ENCODE results near the gene EPHB1.

The EPHB1 gene

DNA sequence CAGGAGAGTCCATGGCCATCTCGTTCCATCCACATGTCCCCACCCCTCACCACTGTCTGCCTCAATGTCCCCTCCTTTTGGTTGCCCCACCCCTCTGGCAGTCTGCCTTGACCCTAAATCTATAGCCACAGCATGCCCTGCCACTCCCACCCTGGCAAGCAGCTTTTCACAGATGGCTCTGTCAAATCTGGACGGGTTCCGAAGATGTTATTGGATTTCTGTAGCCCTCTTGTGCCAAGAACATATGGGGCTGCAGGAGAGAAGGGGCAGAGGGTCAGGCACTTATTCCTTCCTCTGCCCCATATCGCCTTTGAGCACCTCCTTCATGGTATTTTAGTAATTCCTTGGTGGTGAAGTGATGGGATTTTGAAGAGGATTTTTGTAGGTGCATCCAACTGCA, 57.1 kb downstream of the EPHB1 start:
- no peak for DNase-seq

DNA sequence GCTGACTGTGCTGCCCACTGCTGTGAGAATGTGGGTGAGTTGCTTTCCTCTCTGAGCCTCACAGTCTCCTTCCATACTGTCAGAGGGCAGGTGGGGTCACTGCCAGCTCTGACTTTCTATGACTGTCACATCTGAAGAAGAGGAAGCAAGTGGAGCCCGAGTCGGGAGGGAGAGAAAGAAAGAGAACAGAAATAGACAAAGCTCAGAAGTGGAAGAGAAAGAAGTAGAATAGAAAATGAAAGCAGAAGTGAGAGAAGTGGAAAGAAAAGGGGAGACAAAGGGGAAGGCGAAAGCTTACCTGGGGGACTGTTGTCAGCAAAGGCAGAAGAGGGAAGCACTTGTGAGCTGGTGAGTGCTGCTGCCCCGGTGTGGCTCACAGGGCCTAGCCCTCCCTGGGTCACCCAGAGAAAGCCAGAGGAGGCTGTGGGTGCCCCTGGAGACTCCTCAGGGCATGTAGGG, 57.9 kb downstream of the EPHB1 start:
- no peak for DNase-seq

DNA sequence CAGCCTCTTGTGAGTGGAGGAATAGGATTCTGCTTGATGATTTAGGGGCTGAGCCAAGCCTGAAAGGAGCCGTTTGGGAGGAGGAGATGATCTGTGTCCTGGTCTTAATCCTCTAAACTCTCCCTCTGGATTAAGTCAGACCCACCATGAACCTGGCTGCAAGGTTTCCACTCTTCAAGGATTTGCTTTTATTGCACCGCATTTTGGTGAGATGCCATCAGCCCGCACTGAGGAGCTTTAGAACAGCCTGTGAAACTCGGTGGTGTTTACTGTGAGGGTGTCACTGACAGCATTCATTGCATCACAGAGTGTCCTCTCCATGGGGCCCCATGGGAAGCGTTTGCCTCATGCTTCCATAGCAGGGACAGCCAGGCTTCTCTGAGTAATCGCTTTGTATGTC, 59.2 kb downstream of the EPHB1 start:
- DNase-seq = no peak

DNA sequence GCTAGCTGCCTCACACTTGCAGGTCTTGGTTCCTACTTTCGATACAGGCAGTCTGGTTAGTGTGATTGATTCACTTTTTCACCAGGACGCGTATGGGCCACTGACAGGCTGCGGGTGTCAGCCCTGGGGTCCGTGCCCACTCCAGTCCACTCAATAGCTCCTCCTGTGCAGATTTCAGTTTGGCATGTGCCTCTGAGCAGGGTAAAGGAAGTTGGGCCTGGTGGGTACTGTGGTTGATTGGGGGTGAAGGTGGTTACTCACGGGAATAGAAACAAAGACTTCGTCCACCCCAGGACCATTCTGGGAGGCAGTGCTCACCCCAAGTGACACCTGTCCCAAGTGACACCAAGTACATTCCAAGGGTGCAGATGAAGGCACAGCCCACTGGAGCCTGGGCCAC, 62.3 kb downstream of the EPHB1 start:
- no peak for DNase-seq

DNA sequence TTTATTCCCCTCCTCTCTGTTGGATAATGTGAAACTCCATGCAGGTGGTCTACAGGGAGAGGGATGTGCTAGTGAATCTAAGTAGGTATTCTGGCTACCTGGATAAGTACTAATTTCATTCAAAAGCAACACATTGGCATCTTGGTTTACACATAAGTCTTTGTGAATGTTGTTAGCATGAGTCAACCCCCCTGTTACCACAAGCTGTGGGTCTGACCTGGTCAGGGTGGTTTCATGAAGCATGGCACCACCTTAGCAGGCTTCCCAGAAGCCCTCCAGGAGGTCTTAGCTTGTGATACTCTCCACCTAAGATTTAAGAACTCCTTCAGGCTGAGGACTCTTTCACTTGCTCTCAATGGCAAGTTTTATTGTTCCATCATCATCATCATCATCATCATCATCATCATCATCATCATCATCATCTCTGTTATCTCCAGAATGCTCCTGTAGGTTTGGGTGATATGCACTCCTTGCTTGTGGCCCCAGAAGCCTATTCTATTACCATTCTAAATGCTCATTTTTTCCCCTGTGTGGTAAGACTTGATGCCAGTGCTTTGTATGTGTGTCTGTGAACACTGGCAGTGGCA, 62.8 kb downstream of the EPHB1 start:
- DNase-seq = no peak

DNA sequence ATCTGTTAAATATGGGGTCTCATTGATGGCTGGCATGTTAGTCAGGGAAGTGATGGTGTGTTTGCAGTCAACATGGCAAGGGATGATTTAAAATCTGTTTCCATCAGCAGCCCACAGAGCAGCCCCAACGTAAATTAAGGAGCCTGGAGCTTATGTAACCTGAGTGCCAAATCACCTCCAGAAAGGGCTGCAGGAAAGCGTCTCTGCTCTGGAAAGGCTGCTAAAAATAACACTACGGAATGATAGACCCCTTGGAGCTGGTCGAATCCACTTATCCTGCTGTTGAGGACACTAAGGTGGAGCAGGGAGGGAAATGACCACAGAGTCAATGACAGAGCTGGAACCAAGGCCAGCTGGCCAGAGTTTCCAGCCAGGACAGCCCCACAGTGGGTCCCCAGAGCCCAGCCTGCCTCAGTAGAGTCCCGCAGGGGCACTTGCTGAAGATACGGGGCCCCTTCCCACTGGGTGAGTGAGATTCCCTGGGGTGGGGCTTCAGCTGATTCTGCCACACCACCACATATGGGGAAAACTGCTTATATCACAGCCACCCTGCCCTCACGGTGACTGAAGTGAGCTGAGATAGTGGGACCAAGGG, 63.5 kb downstream of the EPHB1 start:
- no peak for DNase-seq

DNA sequence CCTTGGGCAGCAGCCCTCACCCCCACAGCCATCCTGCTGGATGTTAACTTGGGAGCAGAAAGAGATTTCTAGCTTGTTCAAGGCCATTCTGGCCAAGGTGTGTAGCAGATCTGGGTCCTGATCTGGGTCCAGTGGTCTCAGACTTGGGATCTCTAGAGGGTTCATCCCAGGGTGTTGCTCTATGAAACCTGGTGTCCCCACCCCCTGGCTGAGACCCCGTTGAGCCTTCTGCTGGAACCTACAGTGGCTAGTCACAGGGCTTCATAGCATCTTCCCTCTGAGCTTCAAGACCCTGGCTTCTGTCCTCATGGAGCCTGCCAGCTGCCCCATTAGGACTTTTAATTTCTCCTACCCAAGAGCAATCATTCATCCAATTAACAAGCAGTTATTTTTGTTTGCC, 64.3 kb downstream of the EPHB1 start:
- DNase-seq = no peak

DNA sequence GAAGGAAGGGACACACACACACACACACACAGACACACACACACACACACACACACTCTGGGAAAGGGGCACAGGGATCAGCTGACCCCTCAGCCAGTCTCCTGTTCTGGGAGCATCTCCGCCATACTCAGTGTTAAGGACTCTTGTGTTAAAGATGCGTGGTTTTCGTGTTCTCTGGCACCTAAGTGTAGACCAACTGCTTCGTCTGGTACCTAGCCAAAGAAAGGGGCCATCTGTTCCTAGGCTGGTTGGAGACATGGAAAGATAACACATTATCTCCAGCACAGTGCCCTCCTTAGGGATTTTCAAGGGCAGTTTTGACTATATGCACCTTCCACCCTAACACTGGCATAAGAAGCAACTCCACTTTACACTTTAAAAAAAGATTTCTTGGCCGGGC, 65.1 kb downstream of the EPHB1 start:
- DNase-seq = no peak

DNA sequence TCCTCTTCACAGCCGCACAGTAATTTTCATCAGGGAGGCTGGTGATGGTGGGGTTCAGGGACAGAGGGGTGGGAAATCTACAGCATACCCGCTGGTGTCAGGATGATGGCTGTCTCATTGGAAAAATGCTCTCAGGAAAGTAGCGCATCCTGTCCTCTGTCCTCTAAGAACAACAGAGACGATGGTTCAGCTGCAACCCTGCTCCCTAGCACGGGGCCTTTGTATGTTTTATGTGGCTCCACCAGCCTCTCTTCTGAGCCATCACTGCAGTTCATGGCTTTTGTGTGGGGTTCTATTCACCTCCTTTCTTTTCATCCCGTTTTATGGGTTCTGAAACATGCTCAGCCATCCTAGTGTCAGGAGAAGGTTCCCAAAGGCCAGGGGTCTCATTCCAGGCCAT, 68.9 kb downstream of the EPHB1 start:
- no peak for DNase-seq

DNA sequence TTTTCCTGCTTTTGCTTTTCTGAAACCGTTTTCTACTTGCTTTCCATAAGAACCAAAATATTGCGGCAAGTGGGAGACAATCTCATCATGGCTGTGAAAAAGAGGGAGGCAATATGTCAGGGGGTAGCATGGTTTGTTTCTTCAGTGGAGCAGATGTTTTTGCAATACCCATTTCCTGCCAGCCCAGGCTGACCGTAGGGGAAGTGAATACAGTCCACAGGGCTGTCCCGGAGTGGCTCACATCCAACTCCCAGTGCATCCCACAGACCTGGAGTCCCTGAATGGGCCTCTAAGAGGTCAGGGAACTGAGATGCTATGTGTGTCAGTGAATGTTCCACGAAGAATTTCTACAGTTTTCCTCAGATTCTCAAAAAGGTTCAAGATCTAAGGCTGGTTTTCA, 69.6 kb downstream of the EPHB1 start:
- DNase-seq = no peak

DNA sequence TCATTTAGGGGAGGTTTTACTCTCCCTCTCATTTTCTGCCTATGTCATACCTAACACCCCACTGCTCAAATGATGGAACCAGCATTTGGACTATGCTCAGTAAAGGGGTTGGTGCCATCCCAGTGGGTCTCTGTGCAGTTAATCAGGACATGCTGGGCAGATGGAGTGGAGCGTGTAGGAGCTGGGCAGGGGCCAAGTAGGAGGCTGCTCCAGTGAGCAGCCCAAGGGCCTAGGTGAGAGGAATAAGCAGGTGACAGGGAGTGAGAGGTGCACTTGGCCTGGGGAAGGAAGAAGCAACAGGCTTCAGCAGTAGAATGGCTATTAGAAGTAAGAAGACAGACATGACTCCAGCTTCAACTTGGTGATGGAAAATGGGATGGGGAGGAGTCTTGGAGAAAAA, 72.2 kb downstream of the EPHB1 start:
- DNase-seq = no peak

DNA sequence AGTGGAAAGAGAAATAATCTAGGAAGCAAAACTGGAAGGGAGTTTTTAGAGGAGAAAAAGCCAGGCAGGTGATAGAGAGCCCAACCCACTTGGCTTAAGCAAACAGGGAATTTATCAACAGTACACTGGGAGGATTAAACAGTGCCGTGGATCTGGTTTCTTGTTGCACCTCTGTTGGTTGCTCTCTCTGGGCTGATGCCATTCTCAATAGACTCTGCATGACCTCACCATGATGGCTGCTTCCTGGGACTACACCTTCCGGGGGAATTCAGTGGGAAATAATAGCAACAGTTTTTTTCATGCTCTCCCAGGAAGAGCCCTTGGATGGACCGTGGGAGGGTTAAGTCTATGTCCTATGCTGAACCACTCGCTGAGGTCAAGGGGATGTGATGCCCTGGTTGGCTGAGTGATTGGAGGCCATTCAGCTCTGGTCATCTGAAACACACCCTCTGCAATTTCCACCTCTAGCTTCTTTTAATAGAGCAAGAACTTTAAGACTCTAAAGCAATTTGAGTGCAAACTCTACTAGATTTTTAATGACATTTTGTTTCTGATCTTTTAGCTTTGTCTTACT, 74.2 kb downstream of the EPHB1 start:
- DNase-seq = no peak

DNA sequence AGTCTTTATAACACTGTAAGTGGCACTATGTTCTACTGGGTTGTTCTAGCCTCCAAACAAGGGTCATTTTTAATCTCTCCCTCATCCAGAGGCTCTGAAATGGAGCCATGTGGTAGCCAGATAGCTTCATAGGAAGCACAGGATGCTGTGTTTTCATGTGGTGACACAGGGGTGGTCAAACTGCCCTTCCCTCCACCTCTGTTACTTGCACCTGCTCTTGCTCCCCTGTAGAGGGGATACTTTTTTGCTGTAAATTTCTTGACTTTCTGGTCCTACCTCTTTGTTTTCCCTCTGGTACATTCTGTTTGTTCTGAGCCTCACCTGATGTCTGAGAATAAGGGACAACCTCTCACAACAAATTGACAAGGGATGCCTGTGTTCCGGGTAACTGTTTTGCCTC, 76.8 kb downstream of the EPHB1 start:
- DNase-seq = no peak

DNA sequence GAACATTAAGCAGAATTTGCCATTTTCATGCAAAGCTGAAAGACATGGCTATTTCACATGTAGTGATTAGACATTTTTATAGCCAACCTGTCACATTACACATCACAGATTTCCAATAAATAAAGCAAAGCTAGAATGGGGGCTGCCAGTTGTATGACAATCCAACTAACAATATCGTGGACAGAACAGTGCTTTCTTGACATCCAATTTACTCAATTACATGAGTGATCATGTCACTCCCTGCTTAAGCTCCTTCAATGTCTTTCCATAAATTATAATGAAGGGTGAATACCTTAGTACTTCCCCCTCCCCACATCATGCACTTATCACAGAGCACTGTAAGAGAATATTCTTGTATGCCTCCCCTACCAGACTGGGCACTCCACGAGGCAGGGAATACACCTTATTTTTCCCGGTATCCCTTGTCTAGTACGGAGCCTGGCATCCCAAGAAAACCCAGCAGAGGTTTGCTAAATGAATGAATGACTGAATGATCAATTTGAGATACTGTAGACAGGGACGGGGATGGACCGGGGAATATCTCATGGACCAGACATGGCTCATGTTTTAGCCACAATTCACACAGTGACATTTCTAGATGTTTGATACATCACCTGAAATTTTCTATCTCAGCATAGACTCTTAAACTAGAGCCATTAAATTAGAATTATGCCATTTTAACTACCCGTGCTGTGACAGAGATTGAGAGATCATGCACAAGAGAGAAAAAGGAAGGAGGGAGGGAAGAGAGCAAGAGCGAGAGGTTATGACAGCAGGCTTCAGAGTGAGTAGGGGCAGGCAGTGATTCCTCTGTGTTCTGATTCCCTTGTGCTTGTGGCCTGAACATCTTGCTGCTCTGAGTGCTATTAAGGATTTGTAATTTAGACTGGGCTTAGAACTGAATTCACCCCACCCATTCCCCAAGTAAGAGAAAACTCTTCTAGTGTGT, 77.7 kb downstream of the EPHB1 start:
- DNase-seq = no peak

DNA sequence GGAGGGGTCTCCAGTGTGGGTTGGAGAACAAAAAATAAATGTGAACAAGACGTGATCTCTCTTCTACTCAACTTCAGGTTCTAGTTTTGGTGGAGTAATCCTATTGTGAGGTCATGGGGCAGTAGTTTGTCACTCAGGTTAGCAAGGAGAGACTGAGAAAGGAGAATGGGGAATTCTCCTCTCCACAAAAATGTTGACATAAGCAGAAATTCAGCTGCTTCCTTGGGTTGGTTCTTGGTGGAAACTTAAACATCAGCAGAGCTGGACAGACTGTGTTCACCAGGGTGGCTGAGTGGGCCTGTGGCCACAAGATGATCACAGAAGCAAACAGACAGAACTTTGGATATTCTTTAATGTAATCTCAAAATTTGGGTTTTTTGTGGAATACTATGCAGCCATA, 78.7 kb downstream of the EPHB1 start:
- DNase-seq = no peak

DNA sequence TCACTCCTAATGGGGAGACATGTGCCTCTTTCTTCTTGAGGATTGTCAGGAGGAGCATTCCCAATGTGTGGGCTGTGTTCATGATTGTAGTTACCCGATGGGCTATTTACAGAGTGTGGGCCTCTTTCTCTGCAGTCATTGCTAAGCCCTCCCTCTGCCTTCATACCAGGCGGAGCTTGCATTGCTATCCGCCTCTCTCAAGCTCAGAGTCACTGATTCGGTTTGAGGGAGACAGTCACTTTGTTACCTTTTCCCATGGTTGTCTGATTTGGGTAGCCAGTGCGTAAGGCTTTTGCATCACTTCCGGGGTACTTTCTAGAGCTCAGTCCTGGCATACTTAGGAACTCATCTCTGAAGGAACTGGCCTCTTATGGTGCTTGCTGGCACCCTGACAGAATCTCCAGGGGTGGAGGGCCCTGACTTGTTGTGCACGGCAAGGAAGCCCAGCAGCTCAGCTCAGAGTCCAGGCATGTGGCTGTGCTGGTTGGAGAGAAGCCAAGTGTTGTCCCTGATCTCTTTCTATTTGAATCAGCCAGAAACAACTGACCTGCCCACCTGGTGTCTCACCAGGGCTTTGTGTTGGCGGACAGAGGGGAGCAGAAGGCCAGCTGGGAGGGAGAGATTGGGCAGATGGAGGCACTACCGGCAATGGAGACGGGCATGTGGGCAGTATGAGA, 79.8 kb downstream of the EPHB1 start:
- DNase-seq = peak; percentile 48

DNA sequence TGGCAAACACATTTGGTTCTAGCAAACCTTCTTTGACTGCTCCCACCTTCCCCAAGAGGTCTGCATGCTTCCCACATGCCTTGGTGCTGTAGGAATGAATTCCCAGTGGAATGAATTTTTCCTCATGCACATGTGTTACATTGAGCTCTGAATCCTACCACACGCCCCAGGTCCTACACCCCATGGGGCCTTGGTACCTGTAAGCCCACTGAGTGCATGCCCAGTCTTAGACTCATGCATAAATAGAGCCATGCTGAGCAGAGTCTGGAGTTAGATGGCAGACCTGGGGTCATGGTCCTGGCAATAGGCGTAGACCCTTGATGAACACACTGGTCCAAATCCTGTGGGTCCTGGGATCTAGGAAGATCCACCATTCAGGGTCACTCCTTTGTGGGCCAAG, 81.8 kb downstream of the EPHB1 start:
- no peak for DNase-seq

DNA sequence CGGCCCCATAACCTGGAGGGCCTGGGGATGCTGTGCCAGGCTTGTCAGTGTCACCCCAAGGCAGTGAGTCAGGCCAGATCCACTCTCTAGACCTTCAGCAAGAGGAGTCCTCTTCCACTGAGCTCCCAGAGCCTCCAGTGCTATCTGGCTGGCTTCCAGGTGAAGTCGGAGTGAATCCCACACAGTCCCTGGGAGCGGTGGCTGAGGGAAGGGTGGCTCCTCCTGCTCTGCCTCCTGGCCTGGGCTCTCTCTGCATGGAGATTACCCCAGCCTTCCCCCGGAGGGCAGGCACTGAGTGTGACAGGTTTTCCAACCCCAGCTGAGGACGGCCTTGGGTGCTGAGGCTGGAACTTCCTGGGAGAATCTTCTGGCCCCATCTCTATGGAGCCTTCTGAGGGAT, 82.7 kb downstream of the EPHB1 start:
- no peak for DNase-seq

DNA sequence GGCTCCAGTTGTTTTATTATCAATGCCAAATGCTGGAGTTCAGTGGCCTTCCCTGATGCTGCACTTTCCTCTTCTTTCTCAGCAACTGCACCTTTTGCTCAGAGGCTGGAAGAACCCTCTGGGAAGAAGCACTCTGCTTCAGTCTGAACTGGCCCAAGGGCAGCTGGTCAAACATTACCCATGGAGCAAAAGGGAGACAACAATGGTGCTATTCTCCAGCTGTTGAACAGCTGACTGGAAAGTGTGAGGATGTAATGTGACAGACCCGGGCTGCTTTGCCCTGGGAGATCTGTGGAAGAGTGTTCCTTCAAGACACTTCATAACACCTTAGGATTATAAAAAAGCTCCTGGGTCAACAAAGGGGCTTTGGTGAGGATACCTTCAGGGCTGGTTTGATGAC, 84.9 kb downstream of the EPHB1 start:
- no peak for DNase-seq

DNA sequence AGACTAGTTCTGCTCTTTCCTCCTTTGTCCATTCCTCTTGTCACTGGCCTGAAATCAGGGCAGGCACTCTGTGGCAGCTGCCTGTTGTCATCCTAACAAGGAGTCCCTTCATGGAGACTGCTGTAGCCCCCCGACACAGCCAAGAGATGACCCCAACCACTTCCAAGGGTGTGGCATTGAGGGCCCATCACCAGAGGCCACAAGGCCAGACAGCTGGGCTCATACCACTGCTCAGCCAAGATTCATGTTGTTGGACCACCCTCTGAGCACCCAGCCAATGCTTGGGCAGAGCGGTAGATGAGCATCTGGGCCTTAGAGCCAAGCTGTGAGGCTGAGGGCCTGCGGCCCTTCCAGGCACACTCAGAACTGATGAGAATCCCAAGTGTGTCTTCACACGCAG, 85.4 kb downstream of the EPHB1 start:
- DNase-seq = no peak

DNA sequence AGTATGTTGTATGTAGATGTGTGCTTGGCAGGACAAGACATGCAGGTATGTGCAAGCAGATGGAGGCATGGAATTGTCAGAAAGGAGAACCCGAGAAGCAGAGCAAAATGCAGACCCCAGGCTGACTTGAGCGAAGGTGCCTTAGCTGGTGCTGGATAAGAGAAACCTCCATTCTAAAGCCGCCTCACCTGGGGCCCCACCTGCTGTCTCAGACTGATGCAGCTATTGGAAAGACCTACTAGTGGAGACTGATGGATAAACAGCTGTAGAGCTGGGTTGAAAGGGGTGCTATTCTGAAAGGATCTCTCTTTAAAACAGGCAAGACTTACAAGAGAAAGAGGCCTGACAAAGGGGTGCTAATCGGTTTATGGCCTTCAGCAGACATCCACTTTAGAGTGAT, 86.2 kb downstream of the EPHB1 start:
- DNase-seq = no peak

DNA sequence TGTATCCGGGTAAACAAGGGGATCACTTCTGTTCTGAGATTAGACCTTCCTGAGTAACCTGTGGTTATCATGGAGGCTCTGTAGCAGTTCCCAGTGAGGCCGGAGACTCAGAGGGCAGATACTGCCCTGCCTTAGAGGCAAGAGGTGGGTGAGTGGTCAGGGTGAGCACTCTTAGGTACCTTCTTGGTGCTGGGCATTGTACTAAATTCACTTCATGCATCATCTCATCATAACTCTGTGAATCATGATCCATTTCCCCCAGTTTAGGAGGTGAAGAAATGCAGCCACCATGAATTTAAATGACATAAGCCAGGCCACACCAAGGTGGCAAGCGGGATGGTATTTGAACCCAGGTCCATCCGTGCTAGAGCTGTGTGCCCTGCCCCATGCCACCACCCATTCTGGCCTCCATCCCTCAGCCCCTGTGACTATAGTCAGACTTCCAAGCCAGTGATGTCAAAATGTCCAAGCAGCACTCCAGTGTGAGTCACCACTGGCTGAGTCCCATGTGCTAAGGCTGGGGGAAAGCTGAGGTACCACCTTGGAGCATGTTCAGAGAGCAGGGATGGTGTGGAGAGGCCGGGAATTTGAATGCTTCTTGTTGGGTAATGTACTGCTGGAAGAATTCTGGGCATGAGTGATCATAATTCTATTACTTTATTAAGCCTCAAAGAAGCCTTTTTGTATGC, 88.8 kb downstream of the EPHB1 start:
- no peak for DNase-seq

Data from NCI-H1105 (cell line).